H1 (cell line): ENCODE data around the gene RAB22A. TPM values are rescaled to one million over a fixed set of nuclear protein-coding genes. Genes with fewer than 3 reads are reported as not detected.

Source experiments
- BCL11A ChIP-seq, 2 experiments: IDR thresholded peaks; one replicate each; pipeline ENCODE4 v1.6.1; 2011; ENCODE audit warnings: low read depth in 2 of 2, low read length in 2 of 2, mild to moderate bottlenecking in 2 of 2
- CTBP2 ChIP-seq: IDR thresholded peaks from 2 replicates; pipeline ENCODE4 v1.7.0; 2011; ENCODE audit warnings: borderline replicate concordance, mild to moderate bottlenecking, moderate library complexity, mixed read lengths, low read length; ENCODE audit not compliant: insufficient read depth, insufficient read length
- polyA plus RNA-seq, 7 experiments: library from polyadenylated mRNA; depleted of rRNA in 3 of 7; stranded (reverse) in 5 of 7; unstranded in 2 of 7; fragments of >200 nt in 5 of 7; fragments of 200-250 nt in 2 of 7; gene quantifications; 1 replicate in 5 of 7; 2 replicates in 1 of 7; 4 replicates in 1 of 7; pipeline versions ENCODE4 v1.2.1 to v1.2.3, GENCODE V29; 2011 to 2013; ENCODE audit warnings: missing spikeins in 2 of 7, mixed read lengths in 2 of 7
- total RNA-seq: library from RNA; stranded (reverse); fragmentation: NEBNext Ultra II Directional; extraction: Animal tissue kit (Norgen Biotek cat#: 25700); gene quantifications from 2 replicates; pipeline ENCODE4 v1.2.1, GENCODE V29; 2021

Gene RAB22A
- total and polyA plus RNA-seq, 2 of the 8 experiments (the other 6 are each of a cell fraction or from before 2014, with no cell fraction given), result 3.1 to 6.6 TPM

GRCh38 chr20:58260006-58260405 lies 49.5 kb upstream of the RAB22A start (continued):
- TF ChIP-seq CTBP2 (no peak), BCL11A (IDR thresholded peaks at IDR 0.05; ENCODE audit: low read depth in 2 of 2, low read length in 2 of 2) (no peak)
